Measurements from ENCODE around the gene PSEN2. TPM values are rescaled to one million over a fixed set of nuclear protein-coding genes. Genes with fewer than 3 reads are reported as not detected.
"Not testable (repeated sequence)": the region's sequence is repeated elsewhere in the genome, so short reads cannot be mapped to it uniquely, and the experiment has no call there.

Gene PSEN2
- total and polyA plus RNA-seq, 5 donors from 2014 or later: 1.8 to 3.7 (median 3.4) TPM

- Histone ChIP-seq H3K4me1 (ENCODE audit: control insufficient read depth, insufficient read depth, low read length, poor library complexity, severe bottlenecking) (no peaks in the 10 kb centered on the region), H3K36me3 (ENCODE audit: control insufficient read depth, insufficient read depth, low read length) (no peaks in the 10 kb centered on the region), H3K4me3 (ENCODE audit: low read depth, low read length) (no peak overlapping the region), H3K27me3 (ENCODE audit: control insufficient read depth, insufficient read depth, low read length) (no peaks in the 10 kb centered on the region), H3K27ac (ENCODE audit: insufficient read depth, low read length, poor library complexity, severe bottlenecking) (no peak overlapping the region), H3K9me3 (ENCODE audit: control insufficient read depth in 2 of 2, low read length in 2 of 2) (no peaks in the 10 kb centered on the region)
- Mint-ChIP-seq H3K4me3 (no peak overlapping the region), H3K9me3 (peaks cover 0 to 5% (median 0%) of the 10 kb centered on the region in 7 donors), H3K36me3 (peaks cover 4% of the 10 kb centered on the region), H3K27ac (no peak overlapping the region), H3K4me1 (peaks cover 0 to under 1% (median 0%) of the 10 kb centered on the region in 4 donors), H3K27me3 (no peaks in the 10 kb centered on the region)
- ATAC-seq (ENCODE audit: low read depth in 2 of 2) (no peak), DNase-seq (no peak)
Observed at GRCh38 chr1:226838456-226838855, 32.0 kb upstream of the PSEN2 start.

GRCh38 chr1:226845624-226846023 lies 24.8 kb upstream of the PSEN2 start:
- H3K4me3 ChIP-seq (ENCODE audit: low read depth, low read length): no peak overlapping the region
- no peaks in the 10 kb centered on the region for H3K36me3 ChIP-seq (ENCODE audit: control insufficient read depth, insufficient read depth, low read length)
- Mint-ChIP-seq H3K4me1 (peaks cover 0 to 4% (median 0%) of the 10 kb centered on the region in 4 donors), H3K9me3 (no peaks in the 10 kb centered on the region), H3K4me3 (no peak overlapping the region), H3K27ac (no peak overlapping the region), H3K36me3 (no peaks in the 10 kb centered on the region), H3K27me3 (peaks cover 15% of the 10 kb centered on the region)
- no peaks in the 10 kb centered on the region for H3K9me3 ChIP-seq (ENCODE audit: control insufficient read depth in 2 of 2, low read length in 2 of 2)
- ATAC-seq (ENCODE audit: low read depth in 2 of 2): no peak
- DNase-seq: no peak
- H3K4me1 ChIP-seq (ENCODE audit: control insufficient read depth, insufficient read depth, low read length, poor library complexity, severe bottlenecking): no peaks in the 10 kb centered on the region
- no peaks in the 10 kb centered on the region for H3K27me3 ChIP-seq (ENCODE audit: control insufficient read depth, insufficient read depth, low read length)
- H3K27ac ChIP-seq (ENCODE audit: insufficient read depth, low read length, poor library complexity, severe bottlenecking): no peak overlapping the region

GRCh38 chr1:226846786-226847185 lies 23.6 kb upstream of the PSEN2 start:
- Histone ChIP-seq H3K27me3 (ENCODE audit: control insufficient read depth, insufficient read depth, low read length) (no peaks in the 10 kb centered on the region), H3K27ac (ENCODE audit: insufficient read depth, low read length, poor library complexity, severe bottlenecking) (no peak overlapping the region), H3K9me3 (ENCODE audit: control insufficient read depth in 2 of 2, low read length in 2 of 2) (no peaks in the 10 kb centered on the region), H3K36me3 (ENCODE audit: control insufficient read depth, insufficient read depth, low read length) (no peaks in the 10 kb centered on the region), H3K4me3 (ENCODE audit: low read depth, low read length) (no peak overlapping the region), H3K4me1 (ENCODE audit: control insufficient read depth, insufficient read depth, low read length, poor library complexity, severe bottlenecking) (no peaks in the 10 kb centered on the region)
- Mint-ChIP-seq H3K36me3 (no peaks in the 10 kb centered on the region), H3K4me1 (peaks cover 0 to 4% (median 0%) of the 10 kb centered on the region in 4 donors), H3K27ac (no peak overlapping the region), H3K4me3 (no peak overlapping the region), H3K9me3 (peaks cover 0 to 2% (median 0%) of the 10 kb centered on the region in 7 donors), H3K27me3 (peaks cover 21% of the 10 kb centered on the region)
- DNase-seq (no peak), ATAC-seq (ENCODE audit: low read depth in 2 of 2) (no peak)

GRCh38 chr1:226854548-226854947 lies 15.9 kb upstream of the PSEN2 start:
- not testable (repeated sequence) for H3K9me3 Mint-ChIP-seq; H3K4me3 Mint-ChIP-seq; H3K27ac Mint-ChIP-seq; DNase-seq; H3K4me1 Mint-ChIP-seq; H3K4me3 ChIP-seq (ENCODE audit: low read depth, low read length); H3K27me3 ChIP-seq (ENCODE audit: control insufficient read depth, insufficient read depth, low read length); H3K9me3 ChIP-seq (ENCODE audit: control insufficient read depth in 2 of 2, low read length in 2 of 2); ATAC-seq (ENCODE audit: low read depth in 2 of 2); H3K27ac ChIP-seq (ENCODE audit: insufficient read depth, low read length, poor library complexity, severe bottlenecking); H3K36me3 ChIP-seq (ENCODE audit: control insufficient read depth, insufficient read depth, low read length); H3K4me1 ChIP-seq (ENCODE audit: control insufficient read depth, insufficient read depth, low read length, poor library complexity, severe bottlenecking); H3K36me3 Mint-ChIP-seq
- peaks cover 23% of the 10 kb centered on the region for H3K27me3 Mint-ChIP-seq

GRCh38 chr1:226862890-226863289 lies 7.5 kb upstream of the PSEN2 start:
- H3K27me3 ChIP-seq (ENCODE audit: control insufficient read depth, insufficient read depth, low read length): peaks cover 9% of the 10 kb centered on the region
- no peaks in the 10 kb centered on the region for H3K4me1 ChIP-seq (ENCODE audit: control insufficient read depth, insufficient read depth, low read length, poor library complexity, severe bottlenecking)
- no peak overlapping the region for H3K27ac ChIP-seq (ENCODE audit: insufficient read depth, low read length, poor library complexity, severe bottlenecking)
- Mint-ChIP-seq H3K9me3 (no peaks in the 10 kb centered on the region), H3K27ac (no peak overlapping the region), H3K4me3 (no peak overlapping the region), H3K27me3 (peaks cover 42% of the 10 kb centered on the region), H3K36me3 (no peaks in the 10 kb centered on the region), H3K4me1 (peaks cover 0 to 2% (median 0%) of the 10 kb centered on the region in 4 donors)
- H3K4me3 ChIP-seq (ENCODE audit: low read depth, low read length): no peak overlapping the region
- H3K9me3 ChIP-seq (ENCODE audit: control insufficient read depth in 2 of 2, low read length in 2 of 2): no peaks in the 10 kb centered on the region
- H3K36me3 ChIP-seq (ENCODE audit: control insufficient read depth, insufficient read depth, low read length): no peaks in the 10 kb centered on the region
- no peak for ATAC-seq (ENCODE audit: low read depth in 2 of 2)
- no peak for DNase-seq

- Histone ChIP-seq H3K4me1 (ENCODE audit: control insufficient read depth, insufficient read depth, low read length, poor library complexity, severe bottlenecking) (no peaks in the 10 kb centered on the region), H3K4me3 (ENCODE audit: low read depth, low read length) (no peak overlapping the region), H3K36me3 (ENCODE audit: control insufficient read depth, insufficient read depth, low read length) (no peaks in the 10 kb centered on the region), H3K27ac (ENCODE audit: insufficient read depth, low read length, poor library complexity, severe bottlenecking) (no peak overlapping the region), H3K9me3 (ENCODE audit: control insufficient read depth in 2 of 2, low read length in 2 of 2) (no peaks in the 10 kb centered on the region), H3K27me3 (ENCODE audit: control insufficient read depth, insufficient read depth, low read length) (peaks cover 9% of the 10 kb centered on the region)
- Mint-ChIP-seq H3K27ac (no peak overlapping the region), H3K4me3 (peak overlapping the region in 1 of 4 donors; percentile 15), H3K27me3 (peaks cover 45% of the 10 kb centered on the region), H3K9me3 (no peaks in the 10 kb centered on the region), H3K4me1 (peaks cover 0 to 2% (median 0%) of the 10 kb centered on the region in 4 donors), H3K36me3 (no peaks in the 10 kb centered on the region)
- DNase-seq: no peak
- ATAC-seq (ENCODE audit: low read depth in 2 of 2): no peak
Observed at GRCh38 chr1:226863446-226863845, 7.0 kb upstream of the PSEN2 start.

GRCh38 chr1:226864311-226864710 lies 6.1 kb upstream of the PSEN2 start:
- H3K27ac Mint-ChIP-seq: no peak overlapping the region
- no peaks in the 10 kb centered on the region for H3K9me3 ChIP-seq (ENCODE audit: control insufficient read depth in 2 of 2, low read length in 2 of 2)
- no peak for ATAC-seq (ENCODE audit: low read depth in 2 of 2)

GRCh38 chr1:226865590-226865989 lies 4.8 kb upstream of the PSEN2 start:
- Mint-ChIP-seq H3K4me1 (peaks cover 0 to 6% (median 3%) of the 10 kb centered on the region in 4 donors), H3K27me3 (peaks cover 59% of the 10 kb centered on the region), H3K36me3 (no peaks in the 10 kb centered on the region), H3K9me3 (peaks cover 0 to 2% (median 0%) of the 10 kb centered on the region in 7 donors), H3K27ac (no peak overlapping the region), H3K4me3 (no peak overlapping the region)
- H3K9me3 ChIP-seq (ENCODE audit: control insufficient read depth in 2 of 2, low read length in 2 of 2): no peaks in the 10 kb centered on the region
- ATAC-seq (ENCODE audit: low read depth in 2 of 2) (no peak), DNase-seq (no peak)
- H3K27ac ChIP-seq (ENCODE audit: insufficient read depth, low read length, poor library complexity, severe bottlenecking): no peak overlapping the region
- H3K27me3 ChIP-seq (ENCODE audit: control insufficient read depth, insufficient read depth, low read length): peaks cover 16% of the 10 kb centered on the region
- H3K4me3 ChIP-seq (ENCODE audit: low read depth, low read length): no peak overlapping the region
- H3K36me3 ChIP-seq (ENCODE audit: control insufficient read depth, insufficient read depth, low read length): no peaks in the 10 kb centered on the region
- H3K4me1 ChIP-seq (ENCODE audit: control insufficient read depth, insufficient read depth, low read length, poor library complexity, severe bottlenecking): peaks cover 4% of the 10 kb centered on the region

More at GRCh38 chr1:226864311-226864710, 6.1 kb upstream of the PSEN2 start:
- Mint-ChIP-seq H3K4me3 (no peak overlapping the region), H3K4me1 (peaks cover 0 to 2% (median under 1%) of the 10 kb centered on the region in 4 donors), H3K9me3 (no peaks in the 10 kb centered on the region), H3K27me3 (peaks cover 49% of the 10 kb centered on the region), H3K36me3 (no peaks in the 10 kb centered on the region)
- H3K4me1 ChIP-seq (ENCODE audit: control insufficient read depth, insufficient read depth, low read length, poor library complexity, severe bottlenecking): no peaks in the 10 kb centered on the region
- DNase-seq: no peak
- peaks cover 9% of the 10 kb centered on the region for H3K27me3 ChIP-seq (ENCODE audit: control insufficient read depth, insufficient read depth, low read length)
- no peak overlapping the region for H3K27ac ChIP-seq (ENCODE audit: insufficient read depth, low read length, poor library complexity, severe bottlenecking)
- no peaks in the 10 kb centered on the region for H3K36me3 ChIP-seq (ENCODE audit: control insufficient read depth, insufficient read depth, low read length)
- H3K4me3 ChIP-seq (ENCODE audit: low read depth, low read length): no peak overlapping the region
